NT2/D1 (cell line): ENCODE data around the gene CAPN13.

Experiments
- SUZ12 ChIP-seq: IDR thresholded peaks from 2 replicates; pipeline ENCODE4 v1.6.1; 2011; ENCODE audit not compliant: insufficient read length, insufficient read depth; ENCODE audit errors: extremely low read depth
- YY1 ChIP-seq: IDR thresholded peaks from 2 replicates; pipeline ENCODE4 v1.6.1; 2011; ENCODE audit not compliant: insufficient read length, insufficient read depth
- ZNF274 ChIP-seq: IDR thresholded peaks from 2 replicates; pipeline ENCODE4 v1.6.1; 2011; ENCODE audit warnings: mild to moderate bottlenecking, low read depth, low read length

GRCh38 chr2:30769481-30769780, 37.8 kb downstream of the CAPN13 start:
- TF ChIP-seq YY1 (no peak), ZNF274 (no peak), SUZ12 (no peak)
